PC-9 (cell line): ENCODE measurements around the gene CEP85L. TPM values are rescaled to one million over a fixed set of nuclear protein-coding genes. Genes with fewer than 3 reads are reported as not detected.

Experiments
- BruUV-seq: library from RNA; stranded (reverse); fragments of 400-500 nt; replicated peaks from 2 replicates; lab custom pipeline; 2021; lab: Mats Ljungman, UMichigan
- CTCF ChIA-PET: fragments of 300-600 bp; sonication (Branson Sonifier 250); formaldehyde crosslinking; loops from one replicate; lab custom pipeline; 2022; ENCODE audit warnings: antibody characterized with exemption; lab: Charles Lee
- POLR2A ChIA-PET: fragments of 300-600 bp; sonication (Branson Sonifier 250); formaldehyde crosslinking; loops from one replicate; lab custom pipeline; 2022; ENCODE audit warnings: antibody characterized with exemption; ENCODE audit not compliant: unreplicated experiment; lab: Charles Lee
- DNase-seq, 2 experiments: peaks; one replicate each; pipeline versions ENCODE4 v3.0.0 to v3.0.0-alpha.2; 2015 to 2022; ENCODE audit warnings: mixed read lengths in 1 of 2
- H2AFZ ChIP-seq: fragments of 200-600 bp; sonication (generic); 2 replicates; pipeline ENCODE4 v1.8.1; 2017; ENCODE audit warnings: antibody characterized with exemption
- H3F3A ChIP-seq: fragments of 200-600 bp; sonication (generic); 2 replicates; pipeline ENCODE4 v1.8.1; 2017; ENCODE audit warnings: antibody characterized with exemption, mild to moderate bottlenecking, low read depth; ENCODE audit not compliant: insufficient read depth
- H3K27ac ChIP-seq: fragments of 200-600 bp; sonication (generic); 2 replicates; pipeline ENCODE4 v1.6.1; 2016; ENCODE audit warnings: mixed run types
- H3K27me3 ChIP-seq: fragments of 200-600 bp; sonication (generic); 2 replicates; pipeline ENCODE4 v1.6.1; 2016; ENCODE audit warnings: low read depth, mixed run types; ENCODE audit not compliant: insufficient read depth
- H3K36me3 ChIP-seq: fragments of 200-600 bp; sonication (generic); 2 replicates; pipeline ENCODE4 v1.6.1; 2016; ENCODE audit warnings: low read depth, mixed run types
- H3K4me1 ChIP-seq: fragments of 200-600 bp; sonication (generic); replicated peaks from 2 replicates; pipeline ENCODE4 v1.6.1; 2016; ENCODE audit warnings: mixed run types; ENCODE audit not compliant: insufficient read depth
- H3K4me2 ChIP-seq: fragments of 200-600 bp; sonication (generic); 2 replicates; pipeline ENCODE4 v1.6.1; 2017; ENCODE audit warnings: mixed run types
- H3K4me3 ChIP-seq: fragments of 200-600 bp; sonication (generic); 2 replicates; pipeline ENCODE4 v1.6.1; 2016; ENCODE audit warnings: mixed run types
- H3K79me2 ChIP-seq: fragments of 200-600 bp; sonication (generic); 2 replicates; pipeline ENCODE4 v1.6.1; 2017; ENCODE audit warnings: low read depth, mixed run types
- H3K9me2 ChIP-seq: fragments of 200-600 bp; sonication (generic); 2 replicates; pipeline ENCODE4 v1.8.1; 2017; ENCODE audit warnings: mild to moderate bottlenecking; ENCODE audit not compliant: insufficient read depth
- H3K9me3 ChIP-seq: fragments of 200-600 bp; sonication (generic); 2 replicates; pipeline ENCODE4 v1.8.1; 2016; ENCODE audit warnings: low read depth; ENCODE audit not compliant: insufficient read depth
- H4K20me1 ChIP-seq: fragments of 200-600 bp; sonication (generic); 2 replicates; pipeline ENCODE4 v1.8.1; 2017; ENCODE audit not compliant: insufficient read depth
- CTCF ChIP-seq: fragments of 200-600 bp; sonication (generic); conservative IDR thresholded peaks from 2 replicates; pipeline ENCODE4 v1.6.1; 2017; ENCODE audit warnings: mixed run types, antibody characterized with exemption, mild to moderate bottlenecking, moderate library complexity
- EZH2 ChIP-seq: fragments of 200-600 bp; sonication (generic); IDR thresholded peaks from 2 replicates; pipeline ENCODE4 v1.8.0; 2017; ENCODE audit warnings: antibody characterized with exemption, low read depth
- intact Hi-C: fragments of 100-400 bp; cut with micrococcal nuclease; formaldehyde crosslinking; loops from one replicate; pipeline ENCODE4 v1.10.0; 2022; ENCODE audit not compliant: unreplicated experiment
- total RNA-seq: library from RNA; stranded (reverse); gene quantifications from 2 replicates; pipeline ENCODE4 v1.2.3, GENCODE V29; 2021

CEP85L gene
- total RNA-seq, 1 experiment from 2014 or later, result 3.0 TPM

- Histone ChIP-seq H3F3A (peaks cover 2% of the 10 kb centered on the region; the same call in 1 of the 2 replicates), H3K27ac (no peak overlapping the region), H3K79me2 (peaks cover 74% of the 10 kb centered on the region), H3K4me3 (no peak overlapping the region), H3K27me3 (no peaks in the 10 kb centered on the region), H3K36me3 (no peaks in the 10 kb centered on the region), H3K4me2 (no peak overlapping the region), H2AFZ (no peak overlapping the region), H3K4me1 (peaks cover 19% of the 10 kb centered on the region), H4K20me1 (no peaks in the 10 kb centered on the region), H3K9me3 (no peaks in the 10 kb centered on the region), H3K9me2 (no peaks in the 10 kb centered on the region)
- TF ChIP-seq CTCF (no peak), EZH2 (no peak)
- intact Hi-C loops, result no loop called here
- ChIA-PET CTCF (no interaction called here), POLR2A (no interaction called here)
- no peak for DNase-seq
- BruUV-seq, result no TSS peak
Observed at GRCh38 chr6:118646977-118647376, 4.4 kb downstream of the CEP85L start.

GRCh38 chr6:118645395-118645794, 6.0 kb downstream of the CEP85L start:
- H3K4me1 ChIP-seq, result peaks cover 16% of the 10 kb centered on the region
- H3K9me3 ChIP-seq, result no peaks in the 10 kb centered on the region
- no peak for DNase-seq
- intact Hi-C loops, result loop anchor here (1.0 kb wide), 1 partner anchor 10 kb away; no protein-coding TSS in a partner anchor
- TF ChIP-seq EZH2, result no peak
- no peak for TF ChIP-seq CTCF
- H3K27me3 ChIP-seq, result no peaks in the 10 kb centered on the region
- no peaks in the 10 kb centered on the region for H3K9me2 ChIP-seq
- H3K79me2 ChIP-seq, result peaks cover 71% of the 10 kb centered on the region
- H3F3A ChIP-seq, result no peaks in the 10 kb centered on the region; the same call in 1 of the 2 replicates
- H3K4me3 ChIP-seq, result no peak overlapping the region
- no TSS peak for BruUV-seq
- H2AFZ ChIP-seq, result no peak overlapping the region
- ChIA-PET CTCF (no interaction called here), POLR2A (no interaction called here)
- no peak overlapping the region for H3K27ac ChIP-seq
- H3K36me3 ChIP-seq, result no peaks in the 10 kb centered on the region
- no peak overlapping the region for H3K4me2 ChIP-seq
- no peaks in the 10 kb centered on the region; the same call in 1 of the 2 replicates for H4K20me1 ChIP-seq

- Histone ChIP-seq H4K20me1 (no peaks in the 10 kb centered on the region; the same call in 1 of the 2 replicates), H3K4me2 (no peak overlapping the region), H3K36me3 (no peaks in the 10 kb centered on the region), H2AFZ (no peak overlapping the region), H3K79me2 (peaks cover 64% of the 10 kb centered on the region), H3K9me2 (no peaks in the 10 kb centered on the region), H3K27me3 (no peaks in the 10 kb centered on the region), H3K27ac (no peak overlapping the region), H3K4me1 (peaks cover 3% of the 10 kb centered on the region; the same call in 1 of the 2 replicates), H3K9me3 (no peaks in the 10 kb centered on the region), H3K4me3 (no peak overlapping the region), H3F3A (no peaks in the 10 kb centered on the region)
- intact Hi-C loops, result no loop called here
- BruUV-seq, result no TSS peak
- no peak for DNase-seq
- CTCF ChIA-PET, result no interaction called here
- no peak for TF ChIP-seq CTCF
- no peak for TF ChIP-seq EZH2
- POLR2A ChIA-PET, result no interaction called here
Observed at GRCh38 chr6:118644007-118644406, 7.4 kb downstream of the CEP85L start.
